Measurements from ENCODE around the gene GATC. TPM values are rescaled to one million over a fixed set of nuclear protein-coding genes. Genes with fewer than 3 reads are reported as not detected.

The GATC gene
- total and polyA plus RNA-seq, 10 of the 15 experiments (the other 5 are each of a cell fraction or from before 2014, with no cell fraction given), result 5.1 to 40.3 (median 22.9) TPM

DNA sequence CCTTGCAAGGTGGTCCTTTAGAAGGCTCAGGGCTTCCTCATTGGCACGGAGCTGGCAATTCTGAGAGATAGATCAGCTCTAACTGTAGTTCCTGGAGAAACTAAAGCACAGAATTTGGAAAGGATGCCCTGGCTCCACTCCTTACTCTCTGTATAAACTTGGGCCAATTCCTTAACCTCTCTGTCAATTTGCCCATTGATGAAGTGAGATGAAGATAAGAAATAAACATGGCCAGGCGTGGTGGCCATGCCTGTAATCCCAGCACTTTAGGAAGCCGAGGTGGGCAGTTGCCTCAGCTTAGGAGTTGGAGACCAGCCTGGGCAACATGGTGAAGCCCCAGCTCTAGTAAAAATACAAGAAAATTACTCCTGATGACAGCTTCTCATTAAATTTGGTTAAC lies 42.4 kb upstream of the GATC start:
- ATAC-seq (no peak), FAIRE-seq (no peak), DNase-seq (ENCODE audit: low read depth, low spot score) (no peak)
- Histone ChIP-seq H3K9ac (ENCODE audit: control insufficient read depth, insufficient read depth, low read length) (no peak overlapping the region), H2AFZ (ENCODE audit: control insufficient read depth, low read depth, low read length) (no peak overlapping the region), H3K4me3 (no peak overlapping the region), H3K79me2 (ENCODE audit: control insufficient read depth, insufficient read depth, low read length) (no peaks in the 10 kb centered on the region), H3K36me3 (ENCODE audit: control insufficient read depth in 2 of 2, insufficient read depth in 2 of 2, low read length in 1 of 2) (no peaks in the 10 kb centered on the region), H3K27ac (ENCODE audit: control insufficient read depth, insufficient read depth) (no peak overlapping the region), H3K27me3 (replicated peaks in 1 of 2; ENCODE audit: control insufficient read depth in 2 of 2, insufficient read depth in 2 of 2, low read length in 1 of 2) (no peaks in the 10 kb centered on the region), H3K4me2 (ENCODE audit: control insufficient read depth, insufficient read depth) (no peak overlapping the region), H4K20me1 (ENCODE audit: control insufficient read depth, insufficient read depth) (no peaks in the 10 kb centered on the region), H3K4me1 (ENCODE audit: control insufficient read depth, insufficient read depth, low read length) (0 out of 2 replicates have a peak, but pooled peaks cover 3% of the 10 kb centered on the region), H3K9me3 (replicated peaks; ENCODE audit: control insufficient read depth, insufficient read depth, low read length) (no peaks in the 10 kb centered on the region)
- 19% methylated on average over 3 of the region's 3 CpGs for WGBS (ENCODE audit: insufficient coverage, insufficient replicate concordance, low lambda C conversion rate, missing lambda C conversion rate)
- in situ Hi-C loops (cut with MboI), result no loop called here
- SMC1A ChIA-PET (ENCODE audit: uncharacterized antibody, unreplicated experiment), result interaction anchor here (0.5 kb wide), 1 partner anchor 11 kb away, joined by 3 read pairs; no protein-coding TSS in a partner anchor
- no peak for TF ChIP-seq MEF2A (IDR thresholded peaks at IDR 0.05; ENCODE audit: insufficient read depth, low read depth, low read length)
- TF ChIP-seq PAX5 (IDR thresholded peaks at IDR 0.05; ENCODE audit: borderline replicate concordance, low read depth, low read length), result no peak
- no peak for TF ChIP-seq STAT1 (conservative IDR thresholded peaks at IDR 0.05)
- TF ChIP-seq NRF1 (conservative IDR thresholded peaks at IDR 0.05; ENCODE audit: low read depth, low read length), result no peak
- TF ChIP-seq FOXM1 (IDR thresholded peaks at IDR 0.05; ENCODE audit: low read depth, low read length), result no peak
- no peak for TF ChIP-seq EGR1 (IDR thresholded peaks at IDR 0.05; ENCODE audit: borderline replicate concordance in 1 of 2, low read depth in 2 of 2, low read length in 2 of 2)
- POLR2A ChIA-PET, result no interaction called here
- CTCF ChIA-PET, result no interaction called here
- no TSS peak for BruUV-seq (replicated peaks)
- RAD21 ChIA-PET (ENCODE audit: unreplicated experiment), result no interaction called here
- intact Hi-C loops (cut with micrococcal nuclease; ENCODE audit: unreplicated experiment), result no loop called here

DNA sequence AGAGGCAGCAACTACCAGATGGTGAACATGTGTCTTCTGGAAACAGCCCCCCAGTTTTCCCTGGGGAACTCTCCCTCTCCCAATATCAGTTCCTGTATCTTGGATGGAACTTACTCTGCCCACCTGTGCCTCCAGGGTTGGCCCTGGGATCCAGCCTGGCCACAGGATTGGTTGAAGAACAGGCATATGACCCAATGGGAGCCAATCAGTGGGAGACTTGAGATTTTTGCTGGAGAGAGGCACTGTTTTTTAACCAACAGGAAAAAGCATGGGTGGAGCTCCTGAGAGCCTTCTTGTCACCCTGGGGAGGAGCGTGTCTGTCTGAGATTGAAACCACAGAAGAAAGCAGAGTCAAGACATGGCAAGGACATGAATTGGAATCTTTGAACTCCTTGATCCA lies 42.0 kb upstream of the GATC start:
- no TSS peak for BruUV-seq (replicated peaks)
- TF ChIP-seq GABPA (IDR thresholded peaks at IDR 0.05; ENCODE audit: low read depth) (no peak), EED (IDR thresholded peaks at IDR 0.05; ENCODE audit: low read depth) (no peak), ZBED1 (IDR thresholded peaks at IDR 0.05; ENCODE audit: borderline replicate concordance) (no peak), TCF12 (IDR thresholded peaks at IDR 0.05; ENCODE audit: low read depth, low read length) (no peak), LARP7 (IDR thresholded peaks at IDR 0.05) (no peak), FOS (IDR thresholded peaks at IDR 0.05; ENCODE audit: borderline replicate concordance, extremely low read depth, insufficient read length) (no peak), RCOR1 (conservative IDR thresholded peaks at IDR 0.05; ENCODE audit: low read depth, low read length) (no peak), MXI1 (IDR thresholded peaks at IDR 0.05; ENCODE audit: low read depth, low read length) (no peak)
- TF ChIP-seq, protein P1, sequence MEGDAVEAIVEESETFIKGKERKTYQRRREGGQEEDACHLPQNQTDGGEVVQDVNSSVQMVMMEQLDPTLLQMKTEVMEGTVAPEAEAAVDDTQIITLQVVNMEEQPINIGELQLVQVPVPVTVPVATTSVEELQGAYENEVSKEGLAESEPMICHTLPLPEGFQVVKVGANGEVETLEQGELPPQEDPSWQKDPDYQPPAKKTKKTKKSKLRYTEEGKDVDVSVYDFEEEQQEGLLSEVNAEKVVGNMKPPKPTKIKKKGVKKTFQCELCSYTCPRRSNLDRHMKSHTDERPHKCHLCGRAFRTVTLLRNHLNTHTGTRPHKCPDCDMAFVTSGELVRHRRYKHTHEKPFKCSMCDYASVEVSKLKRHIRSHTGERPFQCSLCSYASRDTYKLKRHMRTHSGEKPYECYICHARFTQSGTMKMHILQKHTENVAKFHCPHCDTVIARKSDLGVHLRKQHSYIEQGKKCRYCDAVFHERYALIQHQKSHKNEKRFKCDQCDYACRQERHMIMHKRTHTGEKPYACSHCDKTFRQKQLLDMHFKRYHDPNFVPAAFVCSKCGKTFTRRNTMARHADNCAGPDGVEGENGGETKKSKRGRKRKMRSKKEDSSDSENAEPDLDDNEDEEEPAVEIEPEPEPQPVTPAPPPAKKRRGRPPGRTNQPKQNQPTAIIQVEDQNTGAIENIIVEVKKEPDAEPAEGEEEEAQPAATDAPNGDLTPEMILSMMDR (IDR thresholded peaks at IDR 0.05 in 2 of 3, conservative IDR thresholded peaks at IDR 0.05 in 1 of 3; ENCODE audit: control insufficient read depth in 2 of 3, extremely low read depth in 1 of 3, insufficient read depth in 1 of 3, low read depth in 3 of 3, low read length in 3 of 3), result no peak

More for the DNA sequence above, 42.0 kb upstream of the GATC start:
- Histone ChIP-seq H3K4me2 (ENCODE audit: control insufficient read depth, insufficient read depth) (no peak overlapping the region), H4K20me1 (ENCODE audit: control insufficient read depth, insufficient read depth) (no peaks in the 10 kb centered on the region), H3K9me3 (replicated peaks; ENCODE audit: control insufficient read depth, insufficient read depth, low read length) (no peaks in the 10 kb centered on the region), H3K79me2 (ENCODE audit: control insufficient read depth, insufficient read depth, low read length) (no peaks in the 10 kb centered on the region), H3K36me3 (ENCODE audit: control insufficient read depth in 2 of 2, insufficient read depth in 2 of 2, low read length in 1 of 2) (no peaks in the 10 kb centered on the region), H3K9ac (ENCODE audit: control insufficient read depth, insufficient read depth, low read length) (no peak overlapping the region), H3K4me1 (ENCODE audit: control insufficient read depth, insufficient read depth, low read length) (0 out of 2 replicates have a peak, but pooled peaks cover under 1% of the 10 kb centered on the region), H2AFZ (ENCODE audit: control insufficient read depth, low read depth, low read length) (no peak overlapping the region), H3K4me3 (no peak overlapping the region), H3K27me3 (replicated peaks in 1 of 2; ENCODE audit: control insufficient read depth in 2 of 2, insufficient read depth in 2 of 2, low read length in 1 of 2) (no peaks in the 10 kb centered on the region), H3K27ac (ENCODE audit: control insufficient read depth, insufficient read depth) (no peak overlapping the region)
- DNase-seq (ENCODE audit: low read depth, low spot score), result no peak
- intact Hi-C loops (cut with micrococcal nuclease; ENCODE audit: unreplicated experiment), result no loop called here
- WGBS (ENCODE audit: insufficient coverage, insufficient replicate concordance, low lambda C conversion rate, missing lambda C conversion rate), result 0% methylated on average over 1 of the region's 1 CpG
- ChIA-PET CTCF (no interaction called here), POLR2A (no interaction called here), SMC1A (ENCODE audit: uncharacterized antibody, unreplicated experiment) (no interaction called here), RAD21 (ENCODE audit: unreplicated experiment) (no interaction called here)
- ATAC-seq, result no peak
- in situ Hi-C loops (cut with MboI), result no loop called here
- FAIRE-seq, result no peak

Data from GM12878 (cell line).